HFFc6 (cell line): ENCODE data around the gene CUL9. TPM values are rescaled to one million over a fixed set of nuclear protein-coding genes. Genes with fewer than 3 reads are reported as not detected.

Experiments used
- DNase-seq: peaks from one replicate; pipeline ENCODE4 v3.0.0-alpha.2; 2018
- H3K27ac Mint-ChIP-seq: 2 replicates; pipeline ENCODE4 v1.8.0; 2020; ENCODE audit warnings: mild to moderate bottlenecking, mixed read lengths
- H3K27me3 Mint-ChIP-seq: 2 replicates; pipeline ENCODE4 v1.8.0; 2021; ENCODE audit warnings: mild to moderate bottlenecking, moderate library complexity, mixed read lengths; ENCODE audit not compliant: insufficient read depth
- H3K36me3 Mint-ChIP-seq: 2 replicates; pipeline ENCODE4 v1.8.0; 2021; ENCODE audit warnings: low read depth, mixed read lengths
- H3K4me1 Mint-ChIP-seq: 2 replicates; pipeline ENCODE4 v1.8.0; 2020; ENCODE audit warnings: low read depth, mixed read lengths
- H3K4me3 Mint-ChIP-seq: 2 replicates; pipeline ENCODE4 v1.8.0; 2020; ENCODE audit warnings: mild to moderate bottlenecking, moderate library complexity, mixed read lengths
- H3K9me3 Mint-ChIP-seq: 2 replicates; pipeline ENCODE4 v1.8.0; 2020; ENCODE audit warnings: mild to moderate bottlenecking, mixed read lengths
- total RNA-seq, 6 experiments: library from RNA; stranded (reverse); fragmentation: NEBNext Ultra II Directional; extraction: Animal tissue kit (Norgen Biotek cat#: 25700); gene quantifications; 2 replicates in 1 of 6; 3 replicates in 5 of 6; pipeline ENCODE4 v1.2.3, GENCODE V29; 2021
- TF ChIP-seq, protein P1 (sequence below): fragments of 200-600 bp; sonication (generic); IDR thresholded peaks from 2 replicates; pipeline ENCODE4 v1.5.0; 2021; ENCODE audit warnings: antibody characterized with exemption, mild to moderate bottlenecking

The CUL9 gene
- total RNA-seq, 6 experiments from 2014 or later = 15.4 to 19.9 (median 18.6) TPM

DNA sequence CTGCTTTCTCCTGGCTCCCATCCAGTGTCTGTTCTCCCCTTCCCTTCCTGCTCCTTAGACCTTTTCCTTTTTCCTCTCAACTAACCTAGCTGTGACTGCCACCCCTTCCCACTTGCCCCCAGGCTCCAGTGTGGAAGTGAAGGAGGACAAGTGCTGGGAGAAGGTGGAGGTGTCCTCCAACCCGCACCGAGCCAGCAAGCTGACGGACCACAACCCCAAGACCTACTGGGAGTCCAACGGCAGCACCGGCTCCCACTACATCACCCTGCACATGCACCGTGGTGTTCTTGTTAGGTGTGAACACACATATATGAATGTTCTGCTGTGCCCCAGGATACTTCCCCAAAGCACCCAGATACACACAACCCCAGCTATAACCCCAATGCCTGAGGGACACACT is 18.5 kb downstream of the CUL9 start:
- TF ChIP-seq, protein P1, sequence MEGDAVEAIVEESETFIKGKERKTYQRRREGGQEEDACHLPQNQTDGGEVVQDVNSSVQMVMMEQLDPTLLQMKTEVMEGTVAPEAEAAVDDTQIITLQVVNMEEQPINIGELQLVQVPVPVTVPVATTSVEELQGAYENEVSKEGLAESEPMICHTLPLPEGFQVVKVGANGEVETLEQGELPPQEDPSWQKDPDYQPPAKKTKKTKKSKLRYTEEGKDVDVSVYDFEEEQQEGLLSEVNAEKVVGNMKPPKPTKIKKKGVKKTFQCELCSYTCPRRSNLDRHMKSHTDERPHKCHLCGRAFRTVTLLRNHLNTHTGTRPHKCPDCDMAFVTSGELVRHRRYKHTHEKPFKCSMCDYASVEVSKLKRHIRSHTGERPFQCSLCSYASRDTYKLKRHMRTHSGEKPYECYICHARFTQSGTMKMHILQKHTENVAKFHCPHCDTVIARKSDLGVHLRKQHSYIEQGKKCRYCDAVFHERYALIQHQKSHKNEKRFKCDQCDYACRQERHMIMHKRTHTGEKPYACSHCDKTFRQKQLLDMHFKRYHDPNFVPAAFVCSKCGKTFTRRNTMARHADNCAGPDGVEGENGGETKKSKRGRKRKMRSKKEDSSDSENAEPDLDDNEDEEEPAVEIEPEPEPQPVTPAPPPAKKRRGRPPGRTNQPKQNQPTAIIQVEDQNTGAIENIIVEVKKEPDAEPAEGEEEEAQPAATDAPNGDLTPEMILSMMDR = no peak
- no peak for DNase-seq
- no peak overlapping the region for H3K4me3 Mint-ChIP-seq
- H3K27ac Mint-ChIP-seq = no peak overlapping the region
- H3K9me3 Mint-ChIP-seq = no peaks in the 10 kb centered on the region
- peaks cover 7% of the 10 kb centered on the region for H3K36me3 Mint-ChIP-seq
- H3K27me3 Mint-ChIP-seq = no peaks in the 10 kb centered on the region
- H3K4me1 Mint-ChIP-seq = no peaks in the 10 kb centered on the region

DNA sequence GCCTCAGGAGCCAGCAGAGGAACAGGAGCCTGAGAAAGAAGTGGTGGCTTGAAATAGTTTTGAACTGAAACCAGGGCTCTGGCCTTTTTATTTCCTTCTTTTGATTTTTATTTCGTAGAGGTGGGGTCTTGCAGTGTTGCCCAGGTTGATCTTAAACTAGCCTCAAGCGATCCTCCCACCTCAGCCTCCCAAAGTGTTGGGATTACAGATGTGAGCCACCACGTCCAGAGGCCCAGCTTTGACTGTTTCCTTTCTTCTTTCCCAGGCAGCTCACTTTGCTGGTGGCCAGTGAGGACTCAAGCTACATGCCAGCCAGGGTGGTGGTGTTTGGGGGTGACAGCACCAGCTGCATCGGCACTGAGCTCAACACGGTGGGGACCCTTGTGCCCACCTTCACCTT is 20.5 kb downstream of the CUL9 start:
- TF ChIP-seq, protein P1 = no peak
- no peaks in the 10 kb centered on the region for H3K4me1 Mint-ChIP-seq
- no peak overlapping the region for H3K4me3 Mint-ChIP-seq
- peaks cover 17% of the 10 kb centered on the region for H3K36me3 Mint-ChIP-seq
- no peak for DNase-seq
- no peaks in the 10 kb centered on the region; the same call in 1 of the 2 replicates for H3K9me3 Mint-ChIP-seq
- H3K27ac Mint-ChIP-seq = no peak overlapping the region
- no peaks in the 10 kb centered on the region for H3K27me3 Mint-ChIP-seq

DNA sequence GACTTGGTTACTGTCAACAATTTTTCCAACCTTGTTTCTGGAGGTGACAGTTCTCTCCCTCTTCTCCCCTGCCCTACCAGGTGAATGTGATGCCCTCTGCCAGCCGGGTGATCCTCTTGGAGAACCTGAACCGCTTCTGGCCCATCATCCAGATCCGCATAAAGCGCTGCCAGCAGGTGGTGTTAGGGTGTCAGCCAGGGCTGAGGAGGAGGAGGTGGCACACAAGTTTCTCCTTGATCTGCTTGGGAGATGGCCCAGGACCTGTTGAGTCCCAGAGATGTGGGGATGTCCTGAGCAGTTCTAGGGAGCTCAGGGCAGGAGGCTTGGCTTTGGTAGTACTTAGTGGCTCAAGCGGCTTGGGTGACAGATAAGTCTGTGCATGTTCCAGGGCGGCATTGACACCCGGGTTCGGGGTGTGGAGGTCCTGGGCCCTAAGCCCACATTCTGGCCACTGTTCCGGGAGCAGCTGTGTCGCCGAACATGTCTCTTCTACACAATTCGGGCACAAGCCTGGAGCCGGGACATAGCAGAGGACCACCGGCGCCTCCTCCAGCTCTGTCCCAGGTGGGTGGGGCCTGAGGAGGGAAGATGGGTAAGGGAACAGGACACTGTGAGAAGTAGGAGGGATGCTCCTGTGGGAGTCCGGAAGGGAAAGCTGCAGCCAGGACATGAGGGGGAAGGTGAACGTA is 21.2 kb downstream of the CUL9 start:
- DNase-seq = no peak
- H3K4me3 Mint-ChIP-seq = no peak overlapping the region
- TF ChIP-seq, protein P1 = no peak
- H3K9me3 Mint-ChIP-seq = no peaks in the 10 kb centered on the region; the same call in 1 of the 2 replicates
- H3K36me3 Mint-ChIP-seq = peaks cover 17% of the 10 kb centered on the region
- H3K27ac Mint-ChIP-seq = no peak overlapping the region
- no peaks in the 10 kb centered on the region for H3K4me1 Mint-ChIP-seq
- no peaks in the 10 kb centered on the region for H3K27me3 Mint-ChIP-seq

DNA sequence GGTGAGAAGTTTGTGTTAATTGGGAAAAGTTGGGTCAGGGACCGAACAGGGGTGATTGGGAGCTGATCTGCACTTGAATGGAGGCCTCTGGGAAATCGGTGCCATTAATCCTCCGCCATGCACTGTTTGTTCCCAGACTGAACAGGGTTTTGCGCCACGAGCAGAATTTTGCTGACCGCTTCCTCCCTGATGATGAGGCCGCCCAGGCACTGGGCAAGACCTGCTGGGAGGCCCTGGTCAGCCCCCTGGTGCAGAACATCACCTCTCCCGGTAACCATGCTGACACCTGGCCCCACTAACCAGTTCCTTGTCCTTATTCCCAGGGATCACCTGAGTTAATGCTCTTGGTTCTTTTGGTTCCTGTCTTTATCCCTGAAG is 21.7 kb downstream of the CUL9 start:
- Mint-ChIP-seq H3K36me3 (peaks cover 17% of the 10 kb centered on the region), H3K27ac (no peak overlapping the region), H3K4me1 (no peaks in the 10 kb centered on the region), H3K27me3 (no peaks in the 10 kb centered on the region), H3K9me3 (no peaks in the 10 kb centered on the region; the same call in 1 of the 2 replicates), H3K4me3 (no peak overlapping the region)
- TF ChIP-seq, protein P1 = no peak
- DNase-seq = no peak

DNA sequence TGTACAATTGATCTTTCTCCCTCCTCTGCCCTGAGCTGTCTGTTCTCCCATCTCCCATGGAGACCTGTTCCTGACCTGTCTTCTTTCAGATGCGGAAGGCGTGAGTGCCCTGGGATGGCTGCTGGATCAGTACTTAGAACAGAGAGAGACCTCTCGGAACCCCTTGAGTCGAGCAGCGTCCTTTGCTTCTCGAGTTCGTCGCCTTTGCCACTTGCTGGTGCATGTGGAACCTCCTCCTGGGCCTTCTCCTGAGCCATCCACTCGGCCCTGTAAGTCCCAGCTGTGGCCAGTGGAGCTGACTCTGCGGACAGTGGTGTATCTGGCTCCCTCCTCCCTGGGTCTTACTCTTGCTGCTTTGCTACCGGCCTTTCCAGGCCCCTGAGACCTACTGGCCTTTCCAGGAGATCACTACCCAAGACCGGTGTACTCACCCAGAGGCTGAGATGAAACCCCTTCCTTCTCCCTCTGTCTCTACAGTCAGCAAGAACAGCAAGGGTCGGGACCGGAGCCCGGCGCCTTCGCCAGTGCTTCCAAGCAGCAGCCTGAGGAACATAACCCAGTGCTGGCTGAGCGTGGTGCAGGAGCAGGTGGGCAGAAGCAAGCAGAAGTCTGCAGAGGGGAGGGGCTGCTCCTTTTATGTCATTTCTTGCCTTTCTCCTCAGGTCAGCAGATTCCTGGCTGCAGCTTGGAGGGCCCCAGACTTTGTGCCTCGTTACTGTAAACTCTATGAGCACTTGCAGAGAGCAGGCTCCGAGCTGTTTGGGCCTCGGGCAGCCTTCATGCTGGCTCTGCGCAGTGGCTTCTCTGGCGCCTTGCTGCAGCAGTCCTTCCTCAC is 22.5 kb downstream of the CUL9 start:
- Mint-ChIP-seq H3K4me3 (no peak overlapping the region), H3K36me3 (peaks cover 17% of the 10 kb centered on the region), H3K9me3 (no peaks in the 10 kb centered on the region; the same call in 1 of the 2 replicates), H3K27ac (no peak overlapping the region), H3K4me1 (no peaks in the 10 kb centered on the region), H3K27me3 (no peaks in the 10 kb centered on the region)
- no peak for DNase-seq
- TF ChIP-seq, protein P1 = no peak
